Measurements from ENCODE around the gene OR5AR1.
A peak's percentile ranks its signal among the peaks of the same experiment; 100 is the strongest.
"Not testable (repeated sequence)": the region's sequence is repeated elsewhere in the genome, so short reads cannot be mapped to it uniquely, and the experiment has no call there.

The OR5AR1 gene

GRCh38 chr11:56663386-56663785 lies at the start of gene OR5AR1:
OR5AR1 (plus strand) TSS chr11:56663686; CDS start chr11:56663686, 0 bp downstream.
- no peak for DNase-seq

- no peak for DNase-seq
Observed at GRCh38 chr11:56624661-56625110, 38.8 kb upstream of the OR5AR1 start.

GRCh38 chr11:56625946-56626345 lies 37.5 kb upstream of the OR5AR1 start:
- DNase-seq, result no peak

GRCh38 chr11:56632329-56632728 lies 31.2 kb upstream of the OR5AR1 start:
- DNase-seq, result no peak

GRCh38 chr11:56636861-56637260 lies 26.6 kb upstream of the OR5AR1 start:
- no peak for DNase-seq

- DNase-seq, result no peak
Observed at GRCh38 chr11:56637500-56637899, 26.0 kb upstream of the OR5AR1 start.

- DNase-seq, result no peak
Observed at GRCh38 chr11:56642339-56642738, 21.1 kb upstream of the OR5AR1 start, which contains the start of gene OR5AP2. OR5AP2 (minus strand) TSS chr11:56642439; CDS start chr11:56642439, 0 bp downstream.

GRCh38 chr11:56659755-56660154 lies 3.7 kb upstream of the OR5AR1 start:
- DNase-seq, result no peak

- DNase-seq, result no peak
Observed at GRCh38 chr11:56670984-56671383, 7.5 kb downstream of the OR5AR1 start.

GRCh38 chr11:56688554-56689100 lies 25.1 kb downstream of the OR5AR1 start:
- no peak for DNase-seq

GRCh38 chr11:56691179-56691578 lies 27.7 kb downstream of the OR5AR1 start:
- not testable (repeated sequence) for DNase-seq

GRCh38 chr11:56693428-56693827 lies 29.9 kb downstream of the OR5AR1 start:
- no peak for DNase-seq

GRCh38 chr11:56698795-56699194 lies 35.3 kb downstream of the OR5AR1 start, which contains the start of gene OR9G1:
OR9G1 (plus strand) TSS chr11:56699095; CDS start chr11:56700388, 1,293 bp downstream.
- DNase-seq, result no peak

- DNase-seq, result peak; percentile 69
Observed at GRCh38 chr11:56700242-56700913, 36.9 kb downstream of the OR5AR1 start.

- no peak for DNase-seq
Observed at GRCh38 chr11:56700914-56701485, 37.5 kb downstream of the OR5AR1 start.

- DNase-seq, result no peak
Observed at GRCh38 chr11:56705784-56706396, 42.4 kb downstream of the OR5AR1 start.

- peak; percentile 73 for DNase-seq
Observed at GRCh38 chr11:56706486-56706885, 43.0 kb downstream of the OR5AR1 start.

- no peak for DNase-seq
Observed at GRCh38 chr11:56714206-56714605, 50.7 kb downstream of the OR5AR1 start.

All from islet precursor cell (in vitro differentiated cells).